SHP77 treated with DMSO at 0.1 percent for 48 hours (cell line): ENCODE data around the gene CEP164.
A peak's percentile ranks its signal among the peaks of the same experiment; 100 is the strongest.
"Not testable (repeated sequence)": the region's sequence is repeated elsewhere in the genome, so short reads cannot be mapped to it uniquely, and the experiment has no call there.

Source experiments
- DNase-seq: peaks from one replicate; lab custom pipeline; 2025; lab: John Stamatoyannopoulos, UW

CEP164 gene

DNA sequence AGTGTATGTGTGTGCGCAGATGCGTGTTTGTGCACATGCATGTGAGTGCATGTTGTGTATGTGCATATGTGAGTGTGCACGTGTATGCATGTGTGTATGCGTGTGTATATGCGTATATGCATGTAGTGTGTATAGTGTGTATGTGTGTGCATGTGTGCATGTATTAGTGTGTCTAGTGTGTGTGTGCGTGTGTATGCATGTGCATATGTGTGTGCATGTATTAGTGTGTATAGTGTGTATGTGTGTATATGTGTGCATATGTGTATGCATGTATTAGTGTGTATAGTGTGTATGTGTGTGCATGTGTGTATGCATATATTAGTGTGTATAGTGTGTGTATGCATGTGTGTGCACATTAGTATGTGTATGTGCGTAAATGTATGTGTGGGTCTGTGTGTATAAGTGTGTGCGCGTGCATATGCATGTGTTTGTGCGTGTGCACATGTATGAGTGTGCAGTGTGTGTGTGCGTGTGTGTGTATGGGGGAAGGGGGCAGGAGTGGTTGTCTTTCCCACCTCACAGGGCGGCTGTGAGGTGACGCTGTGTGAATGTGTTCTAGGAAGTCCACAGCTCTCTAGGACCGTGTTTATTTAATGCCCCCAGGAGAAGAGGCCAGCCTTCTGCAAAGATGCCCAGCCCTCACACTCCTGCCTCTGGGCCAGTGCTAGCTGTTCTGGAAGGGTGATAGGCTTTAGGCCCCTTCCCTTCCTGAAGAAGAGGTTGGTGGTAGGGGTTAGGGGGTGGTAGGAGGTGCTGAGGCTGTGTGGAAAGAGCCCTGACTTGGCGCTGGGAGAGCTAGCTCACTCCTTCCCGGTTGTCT is 114.6 kb downstream of the CEP164 start:
- DNase-seq = no peak

DNA sequence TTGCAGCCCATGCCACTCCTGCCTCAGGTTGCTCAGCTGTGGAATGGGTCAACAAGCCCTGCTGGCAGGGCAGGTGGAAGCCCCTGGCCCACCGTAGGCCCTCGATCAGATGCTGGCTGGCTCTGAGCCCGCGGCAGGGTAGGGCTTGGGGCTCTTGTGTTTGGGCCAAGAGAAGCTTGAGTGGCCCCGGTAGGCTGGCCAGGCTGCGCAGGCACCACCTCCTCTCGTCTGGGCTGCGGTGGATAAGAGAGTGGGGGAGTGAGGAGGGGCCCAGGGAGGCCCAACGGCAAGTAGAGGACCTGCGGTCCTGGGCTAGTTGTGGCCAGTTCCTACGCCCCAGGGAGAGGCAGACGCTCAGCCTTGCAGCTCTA is 115.2 kb downstream of the CEP164 start:
- no peak for DNase-seq

DNA sequence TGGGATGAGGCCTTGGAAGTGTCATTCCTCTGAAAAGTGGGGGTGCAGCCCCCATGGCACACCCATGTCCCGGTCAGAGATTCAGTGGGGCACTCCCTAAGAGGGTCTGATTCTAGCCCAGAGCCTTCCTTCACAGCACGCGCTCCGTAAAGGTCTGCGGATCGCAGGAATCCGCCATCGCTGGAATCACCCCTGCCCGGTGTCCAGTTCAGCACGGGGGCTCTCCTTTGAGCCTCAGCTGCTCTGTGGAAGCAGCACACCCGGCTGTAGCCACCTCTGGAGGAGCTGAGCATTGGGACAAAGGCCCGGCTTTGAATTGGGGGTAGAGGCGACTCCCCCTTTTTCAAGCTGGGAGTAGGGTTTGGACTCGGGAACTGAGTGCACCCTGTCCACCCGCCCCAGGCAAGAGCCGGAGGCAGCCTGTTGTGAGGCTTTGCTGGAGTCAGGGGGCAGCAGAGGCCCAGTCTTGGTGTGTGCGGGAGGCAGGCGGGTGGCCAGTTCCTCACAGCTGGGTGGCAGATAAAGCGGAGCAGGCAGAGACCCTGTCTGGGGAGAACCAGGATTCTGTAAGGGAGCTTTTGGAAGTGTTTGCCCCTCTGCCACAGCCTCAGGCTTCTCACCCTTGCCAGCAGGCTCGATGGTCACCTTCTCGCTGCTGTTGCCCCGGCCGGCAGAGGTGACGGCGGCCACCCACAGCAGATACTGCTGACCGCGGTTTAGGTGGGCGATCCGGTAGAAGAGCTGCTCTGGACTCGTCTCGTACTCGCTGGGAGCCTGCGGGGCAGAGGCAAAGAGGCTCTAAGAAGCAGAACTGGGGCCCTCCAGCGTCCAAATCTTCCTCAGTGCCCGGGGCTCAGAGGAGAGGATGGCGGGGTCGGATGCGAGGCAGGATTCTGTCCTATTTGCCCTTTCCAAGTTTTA is 115.9 kb downstream of the CEP164 start:
- peak; percentile 25 for DNase-seq

DNA sequence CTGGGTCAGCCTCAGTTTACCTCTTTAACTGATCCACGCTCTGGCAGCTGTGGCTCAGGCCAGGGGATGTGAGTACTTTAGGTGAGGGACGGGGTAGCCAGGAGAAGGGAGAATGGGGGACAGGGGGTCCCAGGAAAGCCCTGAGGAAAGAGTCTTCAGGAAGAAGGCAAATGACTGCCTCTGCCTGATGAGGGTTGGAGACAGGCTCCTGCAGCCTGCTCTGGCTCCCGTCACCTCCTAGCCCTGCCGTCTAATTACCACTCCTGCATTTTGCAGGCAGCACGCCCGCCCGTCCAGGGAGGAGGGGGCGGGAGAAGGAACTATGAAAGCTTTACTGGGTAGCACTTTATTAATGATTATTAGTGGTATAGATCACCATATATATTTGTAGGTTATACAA is 116.6 kb downstream of the CEP164 start:
- no peak for DNase-seq

DNA sequence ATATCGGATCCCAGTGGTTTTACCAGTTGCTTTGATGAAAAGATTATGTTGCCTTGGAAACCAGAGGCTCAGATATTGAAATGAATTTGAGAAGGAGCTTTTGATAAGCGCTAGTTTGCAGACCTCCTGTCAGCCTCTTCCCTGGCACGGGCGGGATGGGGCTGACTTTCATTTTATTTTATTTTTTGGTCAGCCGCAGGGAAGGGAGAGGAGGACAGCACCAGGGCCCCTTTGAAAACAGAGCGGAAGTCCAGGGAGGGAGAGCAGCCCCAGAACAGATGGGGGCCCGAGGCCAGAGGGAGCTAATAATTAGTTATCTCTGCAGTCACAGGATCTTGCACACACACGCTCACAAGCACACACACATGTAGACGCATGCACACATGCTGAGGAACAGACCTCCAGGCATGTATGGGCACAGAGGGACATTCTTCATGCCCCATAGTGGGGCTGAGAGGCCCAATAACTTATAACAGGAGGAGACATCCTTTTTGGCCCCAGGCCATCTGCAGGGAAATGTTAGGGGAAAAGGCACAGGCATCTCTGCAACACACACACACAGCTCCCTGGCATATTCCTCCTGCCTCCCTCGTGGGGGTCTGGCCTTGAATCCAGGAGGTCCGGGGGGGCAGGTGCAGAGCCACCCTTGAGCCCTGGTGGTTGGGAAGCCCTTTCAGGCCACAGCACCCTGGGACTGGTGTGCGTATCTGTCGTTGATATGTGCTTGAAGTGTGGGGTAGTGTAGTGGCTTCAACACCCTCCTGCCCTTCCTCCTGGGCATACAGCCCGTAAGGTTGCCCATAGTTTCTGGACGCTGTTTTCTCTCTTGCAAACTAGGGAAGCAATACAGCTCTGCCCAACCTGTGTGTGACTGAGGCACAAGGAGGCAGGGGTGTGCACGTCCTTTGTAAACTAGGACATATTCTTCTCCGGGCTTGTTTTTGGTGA is 117.3 kb downstream of the CEP164 start:
- DNase-seq = no peak

DNA sequence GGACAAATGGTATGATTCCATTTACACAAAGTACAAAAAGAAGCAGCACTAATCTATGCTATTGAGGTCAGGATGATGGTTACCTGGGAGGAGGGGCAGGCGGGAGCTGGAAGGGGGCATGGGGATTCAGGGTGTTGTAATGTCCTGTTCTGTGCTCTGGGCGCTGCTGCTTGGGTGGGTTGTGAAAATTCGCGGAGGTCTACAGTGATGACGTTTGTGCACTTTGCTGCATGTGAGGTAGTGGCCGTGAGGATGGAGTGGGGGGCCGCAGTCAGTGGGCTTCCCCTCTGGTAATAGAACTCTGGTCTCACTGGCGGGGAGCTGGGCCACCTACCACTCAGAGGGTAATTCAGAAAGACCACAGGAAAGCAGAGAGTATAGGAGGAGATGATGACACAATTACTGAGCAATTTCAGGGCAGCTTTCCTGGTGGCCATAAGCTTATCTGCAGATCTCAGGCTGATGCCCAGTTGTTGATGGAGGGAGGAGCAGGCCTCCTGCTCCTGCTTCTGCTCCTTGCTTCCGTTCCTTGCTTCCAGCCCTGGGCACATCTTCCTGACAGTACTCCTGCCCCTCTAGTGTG is 121.5 kb downstream of the CEP164 start:
- no peak for DNase-seq

DNA sequence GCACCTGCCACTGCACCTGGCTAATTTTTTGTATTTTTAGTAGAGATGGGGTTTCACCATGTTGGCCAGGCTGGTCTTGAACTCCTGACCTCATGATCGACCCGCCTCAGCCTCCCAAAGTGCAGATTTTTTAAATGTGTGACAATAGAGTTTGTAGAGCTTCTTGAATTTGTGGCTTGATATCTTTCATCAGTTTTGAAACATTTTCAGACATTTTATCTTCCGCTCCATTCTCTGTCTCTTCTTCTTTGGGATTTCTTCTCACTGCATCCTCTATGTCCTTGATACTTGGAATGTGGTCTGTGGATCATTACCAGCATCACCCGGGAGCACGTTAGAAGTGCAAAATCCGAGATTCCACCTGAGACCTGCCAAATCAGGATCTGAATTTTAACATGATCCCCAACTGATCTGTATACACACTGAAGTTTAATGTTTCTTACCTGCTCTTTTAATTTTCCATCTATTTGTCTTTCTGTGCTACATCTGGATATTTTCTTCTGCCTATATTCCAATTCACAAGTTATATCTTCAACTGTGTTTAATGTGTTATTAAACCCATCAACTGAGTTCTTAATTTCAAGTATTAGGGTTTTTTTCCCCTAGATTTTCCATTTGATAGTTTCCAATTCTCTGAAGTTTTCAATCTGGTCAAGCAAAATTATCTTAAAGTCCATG is 126.4 kb downstream of the CEP164 start:
- DNase-seq = no peak

DNA sequence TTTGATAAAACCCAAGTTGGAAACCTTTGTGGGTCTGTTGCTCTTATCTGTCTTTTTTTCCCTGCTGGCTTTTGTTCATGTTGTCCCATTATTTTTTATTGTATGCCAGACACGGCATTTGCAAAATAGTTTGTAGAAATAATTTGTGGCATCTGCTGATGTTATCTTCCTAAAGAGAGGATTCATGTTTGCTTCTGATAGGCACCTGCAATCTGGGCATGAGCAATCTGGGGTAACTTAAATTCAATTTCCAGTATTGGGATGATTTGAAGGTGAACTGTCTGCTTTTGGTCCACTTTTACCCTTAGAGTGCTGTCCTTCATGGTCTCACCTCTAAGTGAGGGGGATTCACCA is 126.9 kb downstream of the CEP164 start:
- DNase-seq = no peak

DNA sequence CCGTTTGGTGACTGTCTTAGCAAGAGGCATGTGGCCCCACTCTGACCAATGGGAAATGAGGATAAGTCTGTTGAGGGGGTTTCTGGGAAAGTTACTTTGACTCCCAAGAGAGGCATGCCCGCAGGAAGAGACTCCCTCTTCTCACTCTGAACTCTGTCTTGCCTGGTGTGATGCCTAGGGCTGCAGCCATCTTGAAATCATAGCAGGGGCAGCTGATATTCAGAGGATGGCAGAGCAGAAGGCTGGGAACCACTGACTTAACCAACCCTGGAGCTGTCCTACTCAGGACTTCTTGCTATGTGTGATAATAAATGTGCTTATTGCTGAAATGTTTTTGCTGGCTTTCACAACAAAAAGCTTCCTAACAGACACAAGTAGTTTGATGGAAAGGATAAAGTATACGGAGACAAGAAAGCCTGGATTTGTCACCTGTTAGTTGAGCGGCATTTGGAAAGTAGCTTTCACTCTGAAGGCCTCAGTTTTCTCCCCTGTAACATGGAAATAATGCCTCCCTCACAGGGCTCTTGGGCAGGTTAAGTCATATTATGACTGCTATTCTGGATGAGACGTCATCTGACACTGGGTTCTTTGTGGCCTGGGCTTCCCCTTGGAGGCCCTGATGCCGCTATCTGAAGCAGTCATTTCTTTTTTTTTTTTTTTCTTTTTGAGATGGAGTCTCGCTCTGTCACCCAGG is 128.5 kb downstream of the CEP164 start:
- DNase-seq = no peak

DNA sequence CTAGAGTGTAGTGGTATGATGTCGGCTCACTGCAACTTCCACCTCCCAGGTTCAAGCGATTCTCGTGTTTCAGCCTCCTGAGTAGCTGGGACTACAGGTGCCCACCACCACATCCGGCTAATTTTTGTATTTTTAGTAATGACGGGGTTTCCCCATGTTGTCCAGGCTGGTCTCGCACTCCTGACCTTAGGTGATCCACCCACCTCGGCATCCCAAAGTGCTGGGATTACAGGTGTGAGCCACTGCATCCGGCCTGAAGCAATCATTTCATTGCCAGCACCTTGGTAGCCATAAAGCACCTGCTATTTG is 129.0 kb downstream of the CEP164 start:
- not testable (repeated sequence) for DNase-seq

DNA sequence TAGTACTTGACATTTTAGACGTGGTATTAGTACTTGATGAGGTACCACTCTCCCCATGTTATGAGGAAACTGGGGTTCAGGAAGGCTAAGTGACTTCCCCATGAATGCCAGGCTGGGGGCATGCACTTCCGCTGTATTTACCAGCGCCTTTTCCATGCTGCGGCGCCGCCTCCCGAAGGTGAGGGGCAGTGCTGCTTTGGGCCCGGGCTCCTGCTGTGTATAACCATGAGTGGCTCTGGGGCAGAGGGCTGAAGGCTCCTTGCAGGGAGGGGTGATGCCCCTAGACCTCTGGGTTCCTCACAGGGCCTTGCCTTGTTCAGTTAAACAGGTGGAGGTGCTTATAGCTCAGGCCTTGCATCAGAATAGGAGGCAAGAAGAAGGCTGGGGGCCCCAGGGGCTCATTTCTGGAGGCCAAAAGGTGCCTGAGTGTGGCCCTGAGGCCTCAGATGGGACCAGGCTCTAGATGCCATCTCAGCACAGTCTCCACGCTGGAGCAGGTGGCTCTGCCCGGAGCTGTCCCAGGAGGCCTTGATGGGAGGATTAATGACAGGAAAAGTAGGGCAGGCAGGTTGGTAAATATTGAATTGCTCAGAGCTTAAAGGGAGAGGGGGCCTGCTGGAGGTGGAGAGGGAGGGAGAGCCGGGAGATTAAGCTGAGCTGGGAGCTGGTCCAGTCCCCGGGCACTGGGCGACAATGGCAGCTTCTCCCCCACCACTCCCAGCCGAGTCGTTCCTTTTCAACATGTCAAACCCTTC is 129.6 kb downstream of the CEP164 start:
- DNase-seq = peak; percentile 63

DNA sequence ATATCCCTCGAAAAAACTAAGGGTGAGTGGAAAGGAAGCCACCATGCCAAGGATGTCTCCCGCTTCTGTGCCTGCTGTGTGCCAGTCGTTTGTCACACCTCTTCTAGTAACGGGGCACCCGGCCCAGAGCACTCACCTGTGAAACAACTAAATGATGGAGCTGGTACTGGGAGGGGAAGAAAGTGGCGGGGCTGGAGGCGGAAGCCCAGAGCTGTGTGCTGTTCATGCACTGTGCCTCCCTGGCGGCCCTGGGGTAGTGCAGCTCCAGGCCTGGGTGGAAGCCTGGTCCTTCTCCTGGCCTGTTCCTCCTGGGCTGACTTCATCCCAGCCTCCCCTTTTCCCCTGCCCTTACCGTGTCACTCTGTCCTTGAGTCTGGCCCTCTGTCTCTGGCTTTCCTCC is 130.2 kb downstream of the CEP164 start:
- no peak for DNase-seq

DNA sequence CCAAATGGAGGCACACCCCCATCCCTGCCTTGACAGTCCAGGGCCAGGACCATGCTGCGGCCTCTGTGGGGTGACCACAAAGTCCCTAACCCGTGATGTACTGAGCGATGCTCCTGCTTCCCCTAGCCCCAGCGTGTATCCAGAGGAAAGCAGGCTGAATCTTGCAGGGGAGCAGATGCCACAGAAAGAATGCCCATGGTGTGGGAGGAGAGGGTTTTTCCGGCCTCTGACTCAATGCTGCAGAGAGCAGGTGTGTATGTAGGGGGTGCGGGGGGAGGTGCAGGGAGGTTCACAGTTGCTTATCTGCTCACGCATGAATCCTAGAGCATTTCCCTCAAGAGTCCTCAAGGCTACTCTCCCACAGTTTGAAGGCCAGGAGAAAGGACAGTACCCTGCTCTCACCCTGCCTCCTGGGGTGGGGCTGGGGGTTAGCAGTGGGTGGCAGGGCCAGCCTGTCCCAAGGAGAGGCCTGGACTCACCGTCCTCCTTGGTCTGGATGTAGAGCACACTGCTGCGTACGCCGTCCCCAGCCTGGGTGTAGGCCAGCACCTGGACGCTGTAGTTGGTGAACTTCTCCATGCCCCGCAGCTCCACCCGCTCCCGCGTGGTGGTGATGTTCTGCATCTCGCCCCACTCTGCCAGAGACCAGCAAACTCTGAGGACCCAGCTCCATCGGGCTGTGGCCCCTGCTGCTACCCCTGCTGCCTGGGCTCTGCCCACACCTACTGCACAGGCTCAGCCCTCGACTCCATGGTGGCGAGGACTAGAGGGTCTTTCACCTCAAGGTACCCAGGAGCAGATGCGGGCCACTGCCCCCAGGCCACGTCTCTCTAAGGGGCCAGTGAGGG is 130.8 kb downstream of the CEP164 start:
- DNase-seq = peak; percentile 53

DNA sequence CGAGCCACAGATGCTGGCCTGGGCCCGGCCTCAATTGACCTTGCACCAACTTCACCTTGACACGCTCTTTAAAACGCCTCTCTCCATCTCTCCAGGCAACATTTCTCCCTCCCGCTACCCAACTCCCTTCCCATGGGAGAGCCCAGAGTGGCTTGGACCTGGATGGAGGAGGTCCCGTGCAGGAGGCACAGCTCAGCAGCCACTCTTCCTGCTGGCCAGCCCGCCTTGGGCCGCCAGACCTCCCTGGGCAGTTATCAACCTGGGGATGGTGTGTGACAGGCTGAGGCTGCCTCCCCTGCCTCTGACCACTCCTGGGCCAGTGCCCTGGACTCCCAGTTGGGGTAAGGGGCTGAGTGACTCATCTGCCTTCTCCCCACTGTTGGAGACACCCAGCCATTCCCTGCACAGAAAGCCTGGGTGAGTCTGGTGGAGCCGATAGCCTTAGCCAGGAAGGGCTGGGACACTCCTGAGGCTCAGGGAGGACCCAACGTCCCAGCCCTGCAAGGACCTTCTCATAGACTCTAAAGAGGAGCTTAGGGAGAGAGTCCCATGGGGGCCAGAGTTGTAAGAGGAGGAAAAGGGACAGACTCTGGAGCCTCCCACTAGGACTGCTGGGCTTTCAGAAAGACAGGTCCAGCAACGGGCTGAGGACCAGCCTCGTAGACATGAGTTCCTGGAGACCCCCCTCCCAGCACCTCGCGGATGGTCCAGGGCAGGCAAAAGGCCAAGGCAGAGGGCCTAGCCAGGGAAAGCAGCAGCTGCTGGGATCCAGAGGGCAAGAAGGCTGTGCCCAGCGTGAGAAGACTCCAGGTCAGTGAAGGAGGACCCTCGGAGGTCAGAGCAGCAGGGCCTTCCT is 131.7 kb downstream of the CEP164 start:
- DNase-seq = no peak

DNA sequence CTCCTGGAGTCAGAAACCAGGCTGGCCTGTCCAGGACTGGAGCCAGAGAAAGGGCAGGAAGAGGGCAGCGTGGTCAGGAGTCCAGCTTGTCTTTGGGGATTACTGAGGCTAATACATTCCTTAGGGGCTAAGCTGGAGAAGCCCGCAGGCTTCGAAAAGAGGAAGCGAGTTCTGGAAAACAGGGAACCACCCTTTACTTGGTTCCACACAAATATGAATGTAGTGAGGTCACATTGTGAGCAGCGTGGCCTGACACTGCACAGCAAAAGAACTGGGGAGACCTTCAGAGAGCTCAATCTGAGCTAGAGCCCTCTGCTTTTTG is 132.3 kb downstream of the CEP164 start:
- DNase-seq = no peak

DNA sequence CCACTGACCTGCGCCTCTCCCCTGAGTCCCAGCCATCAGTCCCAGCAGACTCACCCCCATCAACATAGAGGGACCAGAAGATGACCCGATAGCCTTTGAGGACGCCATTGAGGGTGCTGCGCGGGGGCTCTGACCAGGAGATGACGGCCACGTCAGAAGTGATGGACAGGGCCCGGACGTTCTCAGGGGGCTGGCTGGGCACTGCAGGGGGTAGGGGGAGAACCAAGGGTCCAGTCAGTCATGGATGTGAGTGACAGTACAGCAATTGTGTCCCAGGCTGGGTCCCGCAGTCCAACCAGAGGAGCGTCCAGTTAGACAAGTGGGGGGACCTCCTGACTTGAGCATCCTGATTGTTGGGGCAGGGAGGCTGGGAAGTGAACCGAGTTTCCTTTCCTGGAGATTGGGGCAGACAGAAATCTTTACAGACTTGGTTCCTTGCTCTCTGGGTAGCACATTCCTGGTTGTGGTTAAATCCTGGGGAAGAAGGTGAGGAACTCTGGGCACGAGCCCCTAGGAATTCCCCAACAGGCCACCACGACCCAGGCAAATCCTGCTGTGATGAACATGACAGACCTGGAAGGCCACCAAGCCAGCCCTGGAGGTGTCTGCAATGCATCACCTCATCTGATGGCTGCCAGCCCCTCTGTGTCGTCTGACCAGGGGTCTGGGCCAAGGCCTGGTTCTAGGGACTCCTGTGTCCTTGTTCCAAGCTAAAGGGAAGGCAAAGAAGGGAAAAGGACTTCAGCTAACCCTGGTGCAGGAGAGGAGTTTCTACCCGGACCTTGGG is 133.9 kb downstream of the CEP164 start:
- DNase-seq = no peak

DNA sequence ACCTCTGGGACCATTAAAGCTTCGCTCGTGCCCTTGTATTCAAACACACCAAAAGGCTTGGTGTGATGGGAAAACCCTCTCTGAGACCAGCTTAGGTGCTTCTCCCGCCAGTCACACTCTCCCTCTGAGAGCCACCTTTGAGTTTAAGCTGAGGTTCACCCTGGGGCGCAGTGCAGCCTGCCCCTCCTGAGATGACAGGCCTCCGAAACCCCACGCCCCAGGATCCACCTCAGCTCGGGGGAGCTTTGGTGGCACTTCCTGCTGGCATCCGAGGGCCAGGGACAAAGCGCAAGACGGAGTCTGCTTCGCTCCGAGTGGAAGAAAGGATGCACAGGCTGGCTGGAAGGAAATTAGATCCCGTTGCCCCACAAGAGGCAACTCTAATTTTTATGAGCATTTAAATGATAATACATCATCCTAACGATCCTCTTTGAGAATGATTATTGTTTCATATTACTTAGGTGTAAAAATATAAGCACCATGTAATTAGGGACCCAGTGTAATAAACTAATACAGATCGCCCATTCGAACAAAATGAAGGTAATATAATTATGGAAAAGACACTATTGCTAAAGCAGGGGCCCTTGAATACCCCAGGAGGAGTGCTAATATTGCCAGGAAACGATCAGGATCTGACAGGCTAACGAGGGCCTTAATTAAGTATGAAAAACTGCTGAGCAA is 134.7 kb downstream of the CEP164 start:
- no peak for DNase-seq
